Neural cell (in vitro differentiated cells): ENCODE data around the gene ZNF521. TPM values are rescaled to one million over a fixed set of nuclear protein-coding genes. Genes with fewer than 3 reads are reported as not detected.

Source experiments
- H2AFZ ChIP-seq: fragments of 200-600, 300-800 bp; sonication (generic), shearing (Covaris generic); 2 replicates; pipeline ENCODE4 v1.6.0; 2014; ENCODE audit warnings: low read depth, mild to moderate bottlenecking, antibody characterized with exemption, low read length, moderate library complexity
- H3F3A ChIP-seq: fragments of 200-600 bp; shearing (Covaris generic); 2 replicates; pipeline ENCODE4 v1.6.1; 2016; ENCODE audit warnings: mild to moderate bottlenecking, moderate library complexity, mixed read lengths, antibody characterized with exemption, low read length; ENCODE audit not compliant: insufficient read depth, poor library complexity, severe bottlenecking
- H3K27ac ChIP-seq: fragments of 200-600, 300-800 bp; sonication (generic), shearing (Covaris generic); 2 replicates; pipeline ENCODE4 v1.5.1; 2014; ENCODE audit warnings: mild to moderate bottlenecking, low read length, moderate library complexity
- H3K27me3 ChIP-seq: fragments of 300-800, 200-600 bp; sonication (generic), shearing (Covaris generic); 2 replicates; pipeline ENCODE4 v1.6.0; 2014; ENCODE audit warnings: mild to moderate bottlenecking, low read depth, low read length, moderate library complexity; ENCODE audit not compliant: insufficient read depth
- H3K36me3 ChIP-seq: fragments of 300-800, 200-600 bp; sonication (generic), shearing (Covaris generic); 2 replicates; pipeline ENCODE4 v1.5.1; 2014; ENCODE audit warnings: mild to moderate bottlenecking, antibody characterized with exemption, low read length, moderate library complexity; ENCODE audit not compliant: insufficient read depth
- H3K4me2 ChIP-seq: fragments of 300-800, 200-600 bp; sonication (generic), shearing (Covaris generic); 2 replicates; pipeline ENCODE4 v1.6.0; 2014; ENCODE audit warnings: mild to moderate bottlenecking, low read length
- H3K4me3 ChIP-seq: fragments of 300-800, 200-600 bp; sonication (generic), shearing (Covaris generic); 2 replicates; pipeline ENCODE4 v1.5.1; 2014; ENCODE audit warnings: mild to moderate bottlenecking, low read length, moderate library complexity
- H3K79me2 ChIP-seq: fragments of 200-600 bp; shearing (Covaris generic); replicated peaks from 2 replicates; pipeline ENCODE4 v1.6.0; 2014; ENCODE audit warnings: mild to moderate bottlenecking, low read length, moderate library complexity; ENCODE audit not compliant: insufficient read depth
- H3K9ac ChIP-seq: fragments of 300-800, 200-600 bp; sonication (generic), shearing (Covaris generic); 2 replicates; pipeline ENCODE4 v1.6.1; 2016; ENCODE audit warnings: mild to moderate bottlenecking, low read length, mixed read lengths
- H3K9me2 ChIP-seq: fragments of 200-600 bp; shearing (Covaris generic); 2 replicates; pipeline ENCODE4 v1.6.1; 2016; ENCODE audit warnings: mild to moderate bottlenecking, low read length, mixed read lengths; ENCODE audit not compliant: insufficient read depth
- H3K9me3 ChIP-seq: fragments of 200-600, 300-800 bp; sonication (generic), shearing (Covaris generic); 2 replicates; pipeline ENCODE4 v1.6.1; 2016; ENCODE audit warnings: mild to moderate bottlenecking, mixed run types, low read length, moderate library complexity, mixed read lengths
- H4K20me1 ChIP-seq: fragments of 200-600 bp; shearing (Covaris generic); 2 replicates; pipeline ENCODE4 v1.6.1; 2016; ENCODE audit warnings: mild to moderate bottlenecking, mixed run types; ENCODE audit not compliant: insufficient read depth
- CTCF ChIP-seq: fragments of 450-650 bp; IDR thresholded peaks from 2 replicates; pipeline ENCODE4 v1.5.1; 2014; ENCODE audit warnings: antibody characterized with exemption, mild to moderate bottlenecking, moderate library complexity; ENCODE audit not compliant: poor library complexity, severe bottlenecking
- EP300 ChIP-seq: fragments of 450-650 bp; conservative IDR thresholded peaks from 2 replicates; pipeline ENCODE4 v1.6.1; 2014; ENCODE audit warnings: antibody characterized with exemption, mild to moderate bottlenecking, moderate library complexity; ENCODE audit not compliant: poor library complexity, severe bottlenecking
- EZH2 ChIP-seq: fragments of 200-600, 300-800 bp; shearing (Covaris generic), sonication (generic); IDR thresholded peaks from 2 replicates; pipeline ENCODE4 v1.6.1; 2014; ENCODE audit warnings: antibody characterized with exemption, low read length, borderline replicate concordance, mild to moderate bottlenecking; ENCODE audit not compliant: insufficient read depth, poor library complexity, severe bottlenecking
- MXI1 ChIP-seq: fragments of 450-650 bp; conservative IDR thresholded peaks from 2 replicates; pipeline ENCODE4 v1.6.1; 2014; ENCODE audit warnings: antibody characterized with exemption, mild to moderate bottlenecking; ENCODE audit not compliant: poor library complexity, severe bottlenecking
- POLR2AphosphoS5 ChIP-seq: IDR thresholded peaks from 2 replicates; pipeline ENCODE4 v1.6.1; 2012
- RAD21 ChIP-seq: fragments of 450-650 bp; conservative IDR thresholded peaks from 2 replicates; pipeline ENCODE4 v1.6.1; 2014; ENCODE audit warnings: antibody characterized with exemption, mild to moderate bottlenecking, moderate library complexity
- REST ChIP-seq: IDR thresholded peaks from 2 replicates; pipeline ENCODE4 v1.6.1; 2012; ENCODE audit warnings: borderline replicate concordance
- SMC3 ChIP-seq: fragments of 450-650 bp; conservative IDR thresholded peaks from 2 replicates; pipeline ENCODE4 v1.6.1; 2014; ENCODE audit warnings: antibody characterized with exemption, mild to moderate bottlenecking, moderate library complexity; ENCODE audit not compliant: poor library complexity
- TAF1 ChIP-seq: IDR thresholded peaks from 2 replicates; pipeline ENCODE4 v1.6.1; 2012; ENCODE audit warnings: low read depth
- polyA plus RNA-seq: library from polyadenylated mRNA; depleted of rRNA; stranded (reverse); fragments of >200 nt; gene quantifications from 2 replicates; pipeline ENCODE4 v1.2.3, GENCODE V29; 2014

Gene ZNF521
- polyA plus RNA-seq, 1 donor from 2014 or later: 101 TPM

GRCh38 chr18:25247725-25248124 lies 104.2 kb downstream of the ZNF521 start:
- Histone ChIP-seq H3K4me2 (no peak overlapping the region), H3K79me2 (peaks cover 40% of the 10 kb centered on the region), H3K27ac (no peak overlapping the region), H3F3A (peaks cover 4% of the 10 kb centered on the region), H3K9ac (no peak overlapping the region), H3K27me3 (no peaks in the 10 kb centered on the region), H3K9me2 (no peaks in the 10 kb centered on the region), H3K4me3 (no peak overlapping the region), H2AFZ (no peak overlapping the region), H4K20me1 (no peaks in the 10 kb centered on the region), H3K36me3 (no peaks in the 10 kb centered on the region), H3K9me3 (no peaks in the 10 kb centered on the region)
- TF ChIP-seq EP300 (no peak), POLR2AphosphoS5 (no peak), CTCF (no peak), MXI1 (no peak), TAF1 (no peak), RAD21 (no peak), EZH2 (no peak), SMC3 (no peak), REST (no peak)

- no peaks in the 10 kb centered on the region for H4K20me1 ChIP-seq
- TF ChIP-seq RAD21 (no peak), TAF1 (no peak), MXI1 (no peak), EP300 (no peak), REST (no peak), CTCF (no peak), EZH2 (no peak), SMC3 (no peak), POLR2AphosphoS5 (no peak)
- no peak overlapping the region for H3K4me2 ChIP-seq
Measured at GRCh38 chr18:25244924-25245698, 106.9 kb downstream of the ZNF521 start.

More at GRCh38 chr18:25244924-25245698, 106.9 kb downstream of the ZNF521 start:
- Histone ChIP-seq H2AFZ (no peak overlapping the region), H3K9me3 (no peaks in the 10 kb centered on the region), H3F3A (no peaks in the 10 kb centered on the region), H3K9me2 (no peaks in the 10 kb centered on the region), H3K27ac (no peak overlapping the region), H3K27me3 (no peaks in the 10 kb centered on the region), H3K9ac (no peak overlapping the region), H3K36me3 (no peaks in the 10 kb centered on the region), H3K79me2 (peaks cover 34% of the 10 kb centered on the region), H3K4me3 (no peak overlapping the region)
